SK-N-SH (cell line): ENCODE measurements around the gene CBX6. TPM values are rescaled to one million over a fixed set of nuclear protein-coding genes. Genes with fewer than 3 reads are reported as not detected.
A peak's percentile ranks its signal among the peaks of the same experiment; 100 is the strongest.

Experiments
- CTCF ChIA-PET: fragments of 300-600, 350-600 bp; formaldehyde crosslinking; extraction: SDS; loops from one replicate; lab custom pipeline; 2021; lab: Yijun Ruan, JAX
- POLR2A ChIA-PET: fragments of 350-600 bp; sonication (Branson Sonifier 250); formaldehyde crosslinking; extraction: SDS; loops from one replicate; lab custom pipeline; 2020; ENCODE audit warnings: antibody characterized with exemption, inconsistent platforms; lab: Yijun Ruan, JAX
- DNase-seq: peaks from one replicate; pipeline ENCODE4 v3.0.0; 2012
- H2AFZ ChIP-seq: fragments of 200-600 bp; sonication (generic); 2 replicates; pipeline ENCODE4 v1.8.1; 2016; ENCODE audit warnings: antibody characterized with exemption, mild to moderate bottlenecking, low read depth
- H3F3A ChIP-seq: fragments of 200-600 bp; sonication (generic); replicated peaks from 2 replicates; pipeline ENCODE3; 2016; ENCODE audit warnings: antibody characterized with exemption, mild to moderate bottlenecking; ENCODE audit not compliant: insufficient read depth
- H3K27ac ChIP-seq, 2 experiments: fragments of 200-500 bp in 1 of 2; fragments of 200-600 bp in 1 of 2; sonication (Bioruptor generic) in 1 of 2; sonication (generic), shearing (Covaris generic) in 1 of 2; 2 replicates each; pipeline versions ENCODE4 v1.5.1 to v1.6.1; 2014 to 2016; ENCODE audit warnings: low read depth in 2 of 2, inconsistent platforms in 1 of 2, low read length in 1 of 2, mild to moderate bottlenecking in 1 of 2, mixed read lengths in 1 of 2
- H3K27me3 ChIP-seq: fragments of 200-600 bp; sonication (generic), shearing (Covaris generic); 2 replicates; pipeline ENCODE4 v1.6.1; 2016; ENCODE audit warnings: mixed run types; ENCODE audit not compliant: insufficient read depth
- H3K36me3 ChIP-seq, 2 experiments: fragments of 200-500 bp in 1 of 2; fragments of 200-600 bp in 1 of 2; sonication (Bioruptor generic) in 1 of 2; sonication (generic) in 1 of 2; replicated peaks in 1 of 2; 2 replicates each; pipeline versions ENCODE3 to v1.5.1; 2014 to 2016; ENCODE audit warnings: low read length in 1 of 2, mild to moderate bottlenecking in 1 of 2; ENCODE audit not compliant: insufficient read depth in 2 of 2, control insufficient read depth in 1 of 2
- H3K4me1 ChIP-seq, 2 experiments: fragments of 200-500 bp in 1 of 2; fragments of 200-600 bp in 1 of 2; sonication (Bioruptor generic) in 1 of 2; sonication (generic), shearing (Covaris generic) in 1 of 2; 2 replicates each; pipeline versions ENCODE4 v1.5.1 to v1.6.1; 2014 to 2016; ENCODE audit warnings: low read depth in 1 of 2, low read length in 1 of 2, mixed run types in 1 of 2; ENCODE audit not compliant: insufficient read depth in 2 of 2, control insufficient read depth in 1 of 2
- H3K4me2 ChIP-seq: fragments of 200-600 bp; sonication (generic), shearing (Covaris generic); 2 replicates; pipeline ENCODE4 v1.6.1; 2017; ENCODE audit warnings: mixed run types
- H3K4me3 ChIP-seq, 2 experiments: fragments of 200-500 bp in 1 of 2; fragments of 200-600 bp in 1 of 2; sonication (Bioruptor generic) in 1 of 2; sonication (generic), shearing (Covaris generic) in 1 of 2; 2 replicates each; pipeline versions ENCODE4 v1.5.1 to v1.8.1; 2014 to 2016; ENCODE audit warnings: low read depth in 2 of 2, inconsistent platforms in 1 of 2, low read length in 1 of 2, mild to moderate bottlenecking in 1 of 2, mixed read lengths in 1 of 2, moderate library complexity in 1 of 2
- H3K79me2 ChIP-seq: fragments of 200-600 bp; sonication (generic); 2 replicates; pipeline ENCODE4 v1.8.1; 2017; ENCODE audit warnings: mild to moderate bottlenecking; ENCODE audit not compliant: insufficient read depth
- H3K9ac ChIP-seq: fragments of 200-600 bp; sonication (generic); 2 replicates; pipeline ENCODE4 v1.6.1; 2017; ENCODE audit warnings: mixed run types
- H3K9me2 ChIP-seq: fragments of 200-600 bp; sonication (generic); 2 replicates; pipeline ENCODE4 v1.6.1; 2017; ENCODE audit warnings: mixed run types
- H3K9me3 ChIP-seq: fragments of 200-600 bp; sonication (generic); 2 replicates; pipeline ENCODE4 v1.6.1; 2017; ENCODE audit warnings: mixed run types, mild to moderate bottlenecking, moderate library complexity
- H4K20me1 ChIP-seq: fragments of 200-600 bp; sonication (generic); 2 replicates; pipeline ENCODE4 v1.6.1; 2017; ENCODE audit warnings: mild to moderate bottlenecking, mixed run types; ENCODE audit not compliant: insufficient read depth
- ELF1 ChIP-seq: IDR thresholded peaks from 2 replicates; pipeline ENCODE4 v1.4.0; 2012
- EZH2phosphoT487 ChIP-seq: fragments of 200-600 bp; sonication (generic); IDR thresholded peaks from 2 replicates; pipeline ENCODE4 v1.6.1; 2017; ENCODE audit warnings: low read depth, mixed run types, mild to moderate bottlenecking, antibody characterized with exemption, moderate library complexity, borderline replicate concordance
- FOSL2 ChIP-seq: IDR thresholded peaks from 2 replicates; pipeline ENCODE4 v1.4.0; 2012; ENCODE audit warnings: low read depth, mild to moderate bottlenecking, moderate library complexity, borderline replicate concordance
- FOXJ3 ChIP-seq: sonication (generic); formaldehyde crosslinking; IDR thresholded peaks from 2 replicates; pipeline ENCODE4 v1.5.1; 2020; ENCODE audit warnings: mild to moderate bottlenecking, missing genetic modification reagents
- FOXM1 ChIP-seq: IDR thresholded peaks from 2 replicates; pipeline ENCODE4 v1.4.0; 2012; ENCODE audit warnings: low read depth, mild to moderate bottlenecking
- MAX ChIP-seq: IDR thresholded peaks from 2 replicates; pipeline ENCODE4 v1.4.0; 2012; ENCODE audit warnings: low read depth
- MXI1 ChIP-seq: IDR thresholded peaks from 2 replicates; pipeline ENCODE4 v1.6.1; 2012; ENCODE audit warnings: mild to moderate bottlenecking, low read depth, low read length, improper control_type of control experiment
- NFIC ChIP-seq: IDR thresholded peaks from 2 replicates; pipeline ENCODE4 v1.4.0; 2012; ENCODE audit warnings: borderline replicate concordance
- RAD21 ChIP-seq: IDR thresholded peaks from 2 replicates; pipeline ENCODE4 v1.6.1; 2012; ENCODE audit warnings: mild to moderate bottlenecking, low read length
- SMC3 ChIP-seq: IDR thresholded peaks from 2 replicates; pipeline ENCODE4 v1.6.1; 2012; ENCODE audit warnings: low read depth, low read length, improper control_type of control experiment
- TCF12 ChIP-seq: IDR thresholded peaks from 2 replicates; pipeline ENCODE4 v1.4.0; 2012
- USF2 ChIP-seq: fragments of 150-350 bp; IDR thresholded peaks from 2 replicates; pipeline ENCODE4 v1.6.1; 2017; ENCODE audit warnings: antibody characterized with exemption, low read length, low read depth, borderline replicate concordance
- WGBS: methylation state at CpG from one replicate; pipeline ENCODE4 v1.1.6; 2017; ENCODE audit warnings: low lambda C conversion rate; 5-methylcytosine and 5-hydroxymethylcytosine counted together
- polyA plus RNA-seq, 3 experiments: library from polyadenylated mRNA; depleted of rRNA; stranded (reverse); fragments of >200 nt; gene quantifications; 2 replicates each; pipeline ENCODE4 v1.2.3, GENCODE V29; 2012
- TF ChIP-seq, protein P1 (sequence below): fragments of 200-600 bp; sonication (generic); IDR thresholded peaks from 2 replicates; pipeline ENCODE4 v1.6.1; 2017; ENCODE audit warnings: antibody characterized with exemption, mild to moderate bottlenecking, moderate library complexity

CBX6 gene
- polyA plus RNA-seq, 1 of the 3 experiments (the other 2 are of a cell fraction): 5.4 TPM

DNA sequence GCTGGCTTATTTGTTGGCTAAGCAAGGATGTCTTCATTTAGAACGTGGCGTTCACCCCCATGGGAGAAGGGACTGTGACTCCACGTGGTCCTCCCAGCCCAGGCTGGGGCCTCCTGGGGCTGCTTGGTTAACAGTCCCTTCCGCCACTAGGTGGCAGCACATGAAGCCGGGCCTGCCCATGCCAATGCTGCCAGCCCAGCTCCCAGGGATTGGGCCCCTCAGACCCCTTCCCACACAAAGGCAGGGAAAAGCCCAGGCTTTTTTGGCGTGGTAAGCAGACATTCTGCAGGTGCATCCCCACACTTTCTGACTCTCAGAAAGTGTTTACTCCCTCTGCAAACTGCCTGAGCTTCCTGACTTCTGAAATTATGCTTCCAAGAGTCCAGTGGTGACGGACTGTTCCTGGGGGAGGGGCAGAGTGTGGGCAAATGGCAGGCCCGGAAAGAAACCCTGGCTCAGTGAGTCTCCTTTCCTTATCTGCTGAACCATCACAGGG lies 3.1 kb downstream of the CBX6 start:
- POLR2A ChIA-PET: no interaction called here
- WGBS: 50% methylated on average over 2 of the region's 8 CpGs

DNA sequence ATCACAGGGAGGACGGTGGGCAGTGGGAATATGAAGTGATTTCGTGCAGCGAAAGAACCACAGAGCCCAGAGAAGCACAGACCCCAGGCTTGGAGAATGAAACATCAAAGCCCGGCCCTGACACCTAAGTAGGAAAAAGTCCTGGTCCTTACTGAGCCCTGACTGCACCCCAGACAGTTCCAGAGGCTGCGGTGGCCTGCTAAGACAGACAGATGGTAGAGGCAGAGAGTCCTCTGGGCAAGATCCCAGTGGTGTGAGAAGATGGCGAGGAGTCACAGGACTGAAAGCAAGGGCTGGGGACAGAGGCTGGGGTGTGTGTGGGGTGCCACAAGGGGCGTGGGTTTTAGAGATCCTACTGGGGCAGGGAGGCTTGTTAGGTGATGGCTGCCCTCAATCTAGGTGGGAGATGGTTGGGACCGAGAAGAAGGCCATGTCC lies 3.7 kb downstream of the CBX6 start:
- WGBS: 82% methylated on average over 7 of the region's 8 CpGs
- DNase-seq: no peak
- ChIA-PET POLR2A (no interaction called here), CTCF (interaction anchor here (1.0 to 4.8 kb wide), 9 partner anchors 8 to 256 kb away, joined by 3 to 37 read pairs (median 20); no protein-coding TSS in a partner anchor)
- no peak overlapping the region for H2AFZ ChIP-seq
- H4K20me1 ChIP-seq: 0 out of 2 replicates have a peak, but pooled peaks cover 3% of the 10 kb centered on the region
- no peaks in the 10 kb centered on the region for H3K79me2 ChIP-seq
- no peak overlapping the region for H3K9ac ChIP-seq
- H3K27me3 ChIP-seq: no peaks in the 10 kb centered on the region
- peaks cover 5% of the 10 kb centered on the region for H3F3A ChIP-seq
- TF ChIP-seq USF2 (no peak), NFIC (no peak), ELF1 (no peak), EZH2phosphoT487 (no peak), MXI1 (no peak), FOXJ3 (CRISPR knock-in tag) (no peak)
- TF ChIP-seq, all 33 proteins: peak for 0
- H3K4me1 ChIP-seq: peaks cover 0 to 3% of the 10 kb centered on the region in 2 experiments; a peak in 1 of 4 replicates
- H3K9me2 ChIP-seq: no peaks in the 10 kb centered on the region
- H3K27ac ChIP-seq: no peak overlapping the region
- H3K4me2 ChIP-seq: no peak overlapping the region
- peaks cover 0 to 10% of the 10 kb centered on the region in 2 experiments for H3K36me3 ChIP-seq
- no peak overlapping the region for H3K4me3 ChIP-seq
- no peaks in the 10 kb centered on the region for H3K9me3 ChIP-seq

More for the DNA sequence above, 3.1 kb downstream of the CBX6 start:
- no peaks in the 10 kb centered on the region for H3K27me3 ChIP-seq
- H3K4me3 ChIP-seq: peak overlapping the region in 1 of 2 experiments; percentile 40; a peak in 1 of 4 replicates
- H4K20me1 ChIP-seq: 0 out of 2 replicates have a peak, but pooled peaks cover 3% of the 10 kb centered on the region
- no peak overlapping the region; a peak in 1 of 4 replicates for H3K27ac ChIP-seq
- no peak overlapping the region for H3K4me2 ChIP-seq
- no peaks in the 10 kb centered on the region for H3K79me2 ChIP-seq
- DNase-seq: peak; percentile 83
- H2AFZ ChIP-seq: no peak overlapping the region
- H3K4me1 ChIP-seq: peaks cover 0 to 5% of the 10 kb centered on the region in 2 experiments; a peak in 1 of 4 replicates
- no peak overlapping the region for H3K9ac ChIP-seq
- H3K36me3 ChIP-seq: peaks cover 0 to 10% of the 10 kb centered on the region in 2 experiments
- no peak for TF ChIP-seq MAX
- TF ChIP-seq, protein P1, sequence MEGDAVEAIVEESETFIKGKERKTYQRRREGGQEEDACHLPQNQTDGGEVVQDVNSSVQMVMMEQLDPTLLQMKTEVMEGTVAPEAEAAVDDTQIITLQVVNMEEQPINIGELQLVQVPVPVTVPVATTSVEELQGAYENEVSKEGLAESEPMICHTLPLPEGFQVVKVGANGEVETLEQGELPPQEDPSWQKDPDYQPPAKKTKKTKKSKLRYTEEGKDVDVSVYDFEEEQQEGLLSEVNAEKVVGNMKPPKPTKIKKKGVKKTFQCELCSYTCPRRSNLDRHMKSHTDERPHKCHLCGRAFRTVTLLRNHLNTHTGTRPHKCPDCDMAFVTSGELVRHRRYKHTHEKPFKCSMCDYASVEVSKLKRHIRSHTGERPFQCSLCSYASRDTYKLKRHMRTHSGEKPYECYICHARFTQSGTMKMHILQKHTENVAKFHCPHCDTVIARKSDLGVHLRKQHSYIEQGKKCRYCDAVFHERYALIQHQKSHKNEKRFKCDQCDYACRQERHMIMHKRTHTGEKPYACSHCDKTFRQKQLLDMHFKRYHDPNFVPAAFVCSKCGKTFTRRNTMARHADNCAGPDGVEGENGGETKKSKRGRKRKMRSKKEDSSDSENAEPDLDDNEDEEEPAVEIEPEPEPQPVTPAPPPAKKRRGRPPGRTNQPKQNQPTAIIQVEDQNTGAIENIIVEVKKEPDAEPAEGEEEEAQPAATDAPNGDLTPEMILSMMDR: peak; percentile 66
- no peak for TF ChIP-seq FOSL2
- peak; percentile 40 for TF ChIP-seq SMC3
- no peak for TF ChIP-seq TCF12
- TF ChIP-seq ELF1: no peak
- no peak for TF ChIP-seq FOXM1
- TF ChIP-seq RAD21: peak; percentile 54
- peak; percentile 77 for TF ChIP-seq MXI1
- H3F3A ChIP-seq: peaks cover 5% of the 10 kb centered on the region
- CTCF ChIA-PET: interaction anchor here (0.8 to 4.8 kb wide), 20 partner anchors 9 to 265 kb away, joined by 3 to 37 read pairs (median 8); no protein-coding TSS in a partner anchor
- no peaks in the 10 kb centered on the region for H3K9me3 ChIP-seq
- no peaks in the 10 kb centered on the region for H3K9me2 ChIP-seq
